ENCODE measurements around the gene KCNIP1.

KCNIP1 gene

DNA sequence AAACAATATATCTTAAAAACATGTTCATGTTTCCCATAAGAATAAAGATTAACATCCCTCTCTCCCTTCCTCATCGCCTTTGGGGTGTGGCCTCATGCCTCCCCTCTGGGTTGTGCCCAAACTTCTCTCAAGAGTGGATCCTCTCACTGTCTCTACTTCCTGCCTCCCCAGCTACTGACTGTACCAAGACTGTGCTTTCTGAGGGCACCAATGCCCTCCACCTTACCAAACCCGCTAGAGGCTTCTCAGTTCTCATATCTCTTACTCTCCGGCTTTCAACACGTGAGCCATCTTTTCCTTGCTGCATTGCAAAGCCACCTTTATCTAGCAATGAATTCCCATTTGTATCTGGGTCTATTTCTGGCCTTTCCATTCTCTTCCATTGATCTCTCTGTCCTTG is 34.4 kb upstream of the KCNIP1 start:
- H3K79me2 ChIP-seq (ENCODE audit: insufficient read depth, low read length), result no peaks in the 10 kb centered on the region
- no peaks in the 10 kb centered on the region for H3K36me3 ChIP-seq (ENCODE audit: insufficient read depth, low read length)
- no peak overlapping the region for H2AFZ ChIP-seq (ENCODE audit: low read length)
- no peaks in the 10 kb centered on the region for H3F3A ChIP-seq (ENCODE audit: insufficient read depth, low read length)
- H3K4me2 ChIP-seq (ENCODE audit: low read length), result no peak overlapping the region
- no peaks in the 10 kb centered on the region for H4K20me1 ChIP-seq (ENCODE audit: insufficient read depth, low read length)
- H3K4me3 ChIP-seq (ENCODE audit: low read depth, low read length, poor library complexity, severe bottlenecking), result no peak overlapping the region
- H3K4me1 ChIP-seq (ENCODE audit: insufficient read depth, low read length, severe bottlenecking), result no peaks in the 10 kb centered on the region
- H3K9me3 ChIP-seq (ENCODE audit: low read length), result no peaks in the 10 kb centered on the region
- H3K27ac ChIP-seq (ENCODE audit: low read depth, low read length, poor library complexity, severe bottlenecking), result no peak overlapping the region
- no peaks in the 10 kb centered on the region for H3K9me2 ChIP-seq (ENCODE audit: low read depth, low read length)
- no peak overlapping the region for H3K9ac ChIP-seq (ENCODE audit: low read length)
- no peaks in the 10 kb centered on the region for H3K27me3 ChIP-seq (ENCODE audit: insufficient read depth, low read length)
- TF ChIP-seq EZH2 (IDR thresholded peaks at IDR 0.05; ENCODE audit: borderline replicate concordance, low read length), result no peak
- TF ChIP-seq CTCF (IDR thresholded peaks at IDR 0.05; ENCODE audit: low read length), result no peak

DNA sequence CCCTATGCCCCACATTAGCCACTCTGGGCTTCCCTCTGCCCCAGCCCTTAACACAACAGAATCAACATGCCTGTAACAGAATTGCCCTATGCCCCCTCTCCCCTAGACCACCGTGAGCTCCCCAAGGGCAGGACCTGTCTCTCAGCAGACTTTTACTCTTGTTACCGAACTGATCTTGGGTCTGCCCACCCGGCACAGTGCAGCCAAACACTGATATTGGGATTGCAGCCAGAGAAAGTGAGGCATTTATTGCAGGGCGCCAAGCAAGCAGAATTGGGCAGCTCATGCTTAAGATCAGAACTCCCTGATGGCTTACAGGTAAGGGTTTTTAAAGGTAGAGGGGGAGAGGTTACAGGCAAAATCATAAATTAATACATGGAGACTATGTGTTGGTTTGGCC is 33.5 kb upstream of the KCNIP1 start:
- no peaks in the 10 kb centered on the region for H3K4me1 ChIP-seq (ENCODE audit: insufficient read depth, low read length, severe bottlenecking)
- H4K20me1 ChIP-seq (ENCODE audit: insufficient read depth, low read length), result no peaks in the 10 kb centered on the region
- H3K9ac ChIP-seq (ENCODE audit: low read length), result no peak overlapping the region
- H3F3A ChIP-seq (ENCODE audit: insufficient read depth, low read length), result no peaks in the 10 kb centered on the region
- H3K4me2 ChIP-seq (ENCODE audit: low read length), result no peak overlapping the region
- no peaks in the 10 kb centered on the region for H3K9me2 ChIP-seq (ENCODE audit: low read depth, low read length)
- TF ChIP-seq CTCF (IDR thresholded peaks at IDR 0.05; ENCODE audit: low read length) (no peak), EZH2 (IDR thresholded peaks at IDR 0.05; ENCODE audit: borderline replicate concordance, low read length) (no peak)
- no peak overlapping the region for H3K4me3 ChIP-seq (ENCODE audit: low read depth, low read length, poor library complexity, severe bottlenecking)
- no peaks in the 10 kb centered on the region for H3K79me2 ChIP-seq (ENCODE audit: insufficient read depth, low read length)
- H2AFZ ChIP-seq (ENCODE audit: low read length), result no peak overlapping the region
- no peaks in the 10 kb centered on the region for H3K27me3 ChIP-seq (ENCODE audit: insufficient read depth, low read length)
- H3K36me3 ChIP-seq (ENCODE audit: insufficient read depth, low read length), result no peaks in the 10 kb centered on the region
- H3K27ac ChIP-seq (ENCODE audit: low read depth, low read length, poor library complexity, severe bottlenecking), result no peak overlapping the region
- H3K9me3 ChIP-seq (ENCODE audit: low read length), result no peaks in the 10 kb centered on the region

DNA sequence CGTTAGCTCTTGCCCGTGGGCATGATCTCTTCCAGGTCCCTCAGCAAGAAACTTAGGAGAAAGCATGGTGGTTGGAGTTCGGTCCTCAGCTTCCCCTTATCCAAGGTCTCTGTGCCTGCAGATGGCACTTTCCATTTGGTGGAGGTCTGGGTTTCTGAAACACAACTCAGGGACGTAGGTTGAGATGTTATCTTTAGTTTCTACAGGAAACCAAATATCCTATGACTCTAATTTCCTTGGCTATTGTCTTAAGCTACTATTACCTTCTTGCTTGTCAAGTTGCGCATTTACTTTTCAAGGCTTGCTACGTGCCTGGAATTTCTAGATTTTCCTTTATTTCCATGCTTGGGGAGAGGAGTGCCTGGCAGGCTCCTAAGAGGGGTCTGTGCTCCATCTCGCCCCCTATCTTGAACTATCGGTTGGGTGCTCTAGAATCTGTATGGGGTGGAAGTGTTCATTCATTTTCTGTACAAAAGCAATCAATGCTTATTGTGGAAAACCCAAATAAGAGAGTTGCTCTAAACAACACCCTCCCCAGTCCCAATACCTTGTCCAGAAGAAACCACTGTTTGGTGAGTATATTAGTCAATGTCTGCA is 32.9 kb upstream of the KCNIP1 start:
- Histone ChIP-seq H2AFZ (ENCODE audit: low read length) (no peak overlapping the region), H3F3A (ENCODE audit: insufficient read depth, low read length) (no peaks in the 10 kb centered on the region), H3K4me3 (ENCODE audit: low read depth, low read length, poor library complexity, severe bottlenecking) (no peak overlapping the region), H3K27me3 (ENCODE audit: insufficient read depth, low read length) (no peaks in the 10 kb centered on the region), H3K4me1 (ENCODE audit: insufficient read depth, low read length, severe bottlenecking) (no peaks in the 10 kb centered on the region), H3K36me3 (ENCODE audit: insufficient read depth, low read length) (no peaks in the 10 kb centered on the region), H3K27ac (ENCODE audit: low read depth, low read length, poor library complexity, severe bottlenecking) (no peak overlapping the region), H3K4me2 (ENCODE audit: low read length) (no peak overlapping the region), H4K20me1 (ENCODE audit: insufficient read depth, low read length) (no peaks in the 10 kb centered on the region), H3K9ac (ENCODE audit: low read length) (no peak overlapping the region), H3K79me2 (ENCODE audit: insufficient read depth, low read length) (no peaks in the 10 kb centered on the region), H3K9me2 (ENCODE audit: low read depth, low read length) (no peaks in the 10 kb centered on the region), H3K9me3 (ENCODE audit: low read length) (no peaks in the 10 kb centered on the region)
- TF ChIP-seq EZH2 (IDR thresholded peaks at IDR 0.05; ENCODE audit: borderline replicate concordance, low read length) (no peak), CTCF (IDR thresholded peaks at IDR 0.05; ENCODE audit: low read length) (no peak)
